Skeletal muscle tissue (tissue), 4 donors: Measurements from ENCODE around the gene PCDHGA5. TPM values are rescaled to one million over a fixed set of nuclear protein-coding genes. Genes with fewer than 3 reads are reported as not detected.

ENCODE experiments used
- H3K27ac ChIP-seq: one replicate; pipeline ENCODE4 v1.7.0; 2013; ENCODE audit warnings: mild to moderate bottlenecking, low read depth, low read length, inconsistent platforms
- H3K27me3 ChIP-seq, 3 donors: one replicate each; pipeline ENCODE4 v1.7.0; 2013; ENCODE audit warnings: low read length in 3 of 3; ENCODE audit not compliant: control insufficient read depth in 3 of 3, insufficient read depth in 3 of 3
- H3K36me3 ChIP-seq, 3 donors: one replicate each; pipeline ENCODE4 v1.7.0; 2013; ENCODE audit warnings: low read length in 3 of 3; ENCODE audit not compliant: control insufficient read depth in 3 of 3, insufficient read depth in 3 of 3
- H3K4me1 ChIP-seq, 3 donors: one replicate each; pipeline ENCODE4 v1.7.0; 2013; ENCODE audit warnings: low read length in 3 of 3, mild to moderate bottlenecking in 3 of 3; ENCODE audit not compliant: control insufficient read depth in 3 of 3, insufficient read depth in 3 of 3
- H3K4me3 ChIP-seq, 3 donors: one replicate each; pipeline ENCODE4 v1.7.0; 2013; ENCODE audit warnings: low read length in 3 of 3
- H3K9ac ChIP-seq, 3 donors: one replicate each; pipeline ENCODE4 v1.7.0; 2013; ENCODE audit warnings: low read length in 3 of 3, mild to moderate bottlenecking in 3 of 3, moderate library complexity in 2 of 3, low read depth in 1 of 3
- H3K9me3 ChIP-seq, 3 donors: one replicate each; pipeline ENCODE4 v1.7.0; 2013; ENCODE audit warnings: low read length in 3 of 3; ENCODE audit not compliant: control insufficient read depth in 3 of 3
- total RNA-seq: library from RNA; depleted of rRNA; stranded (reverse); fragments of >200 nt; gene quantifications from one replicate; pipeline ENCODE4 v1.2.3, GENCODE V29; 2014
- donor health status: Osteomylitis.

Gene PCDHGA5
- total RNA-seq, 1 donor from 2014 or later = 2.1 TPM

DNA sequence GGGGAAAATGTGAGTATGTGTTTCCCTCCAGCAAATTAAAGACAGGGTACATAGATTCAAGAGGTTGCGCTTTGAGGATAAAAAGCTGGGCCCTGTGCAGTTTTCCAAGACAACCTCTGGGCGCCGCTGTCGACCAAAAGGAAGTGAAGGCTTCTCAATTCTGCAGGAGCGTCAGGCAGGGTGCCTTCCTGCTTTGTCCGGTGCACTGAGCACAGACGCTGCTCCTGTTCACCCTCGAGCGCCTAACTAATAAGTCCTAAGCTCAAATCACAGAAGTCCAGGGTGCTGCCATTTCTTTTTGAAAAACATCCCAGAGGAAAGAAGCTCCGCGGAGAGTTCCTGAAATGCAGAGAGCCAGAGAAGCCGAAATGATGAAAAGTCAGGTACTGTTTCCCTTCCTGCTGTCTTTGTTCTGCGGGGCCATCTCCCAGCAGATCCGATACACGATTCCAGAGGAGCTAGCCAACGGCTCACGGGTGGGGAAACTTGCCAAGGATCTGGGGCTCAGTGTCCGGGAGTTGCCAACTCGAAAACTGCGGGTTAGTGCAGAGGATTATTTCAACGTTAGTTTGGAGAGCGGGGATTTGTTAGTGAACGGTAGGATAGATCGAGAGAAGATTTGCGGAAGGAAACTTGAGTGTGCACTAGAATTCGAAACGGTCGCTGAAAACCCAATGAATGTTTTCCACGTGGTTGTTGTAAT is 13.9 kb upstream of the PCDHGA5 start, which contains the start of gene PCDHGB1:
Gene PCDHGB1, plus strand, starts transcription at position 183 of the 703 bp plus-strand sequence. Its CDS starts 162 bp downstream, at position 345.
- H3K36me3 ChIP-seq = peaks cover 0 to 3% (median 2%) of the 10 kb centered on the region in 3 donors
- H3K4me3 ChIP-seq = peak within 1 kb of the TSS; percentile 28 to 37 (median 35)
- peak within 1 kb of the TSS in 1 of 3 donors; percentile 25 for H3K9ac ChIP-seq
- no peak within 1 kb of the TSS for H3K27ac ChIP-seq
- peaks cover 13 to 22% (median 15%) of the 10 kb centered on the region in 3 donors for H3K9me3 ChIP-seq
- peaks cover 0 to 21% (median 9%) of the 10 kb centered on the region in 3 donors for H3K27me3 ChIP-seq
- H3K4me1 ChIP-seq = no peaks in the 10 kb centered on the region

DNA sequence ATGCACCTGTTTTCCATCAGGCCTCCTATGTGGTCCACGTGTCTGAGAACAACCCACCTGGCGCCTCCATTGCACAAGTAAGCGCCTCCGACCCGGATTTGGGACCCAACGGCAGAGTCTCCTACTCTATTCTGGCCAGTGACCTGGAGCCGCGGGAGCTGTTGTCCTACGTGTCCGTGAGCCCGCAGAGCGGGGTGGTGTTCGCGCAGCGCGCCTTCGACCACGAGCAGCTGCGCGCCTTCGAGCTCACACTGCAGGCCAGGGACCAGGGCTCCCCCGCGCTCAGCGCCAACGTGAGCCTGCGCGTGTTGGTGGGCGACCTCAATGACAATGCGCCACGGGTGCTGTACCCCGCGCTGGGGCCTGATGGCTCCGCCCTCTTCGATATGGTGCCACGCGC is 12.4 kb upstream of the PCDHGA5 start:
- no peaks in the 10 kb centered on the region for H3K4me1 ChIP-seq

DNA sequence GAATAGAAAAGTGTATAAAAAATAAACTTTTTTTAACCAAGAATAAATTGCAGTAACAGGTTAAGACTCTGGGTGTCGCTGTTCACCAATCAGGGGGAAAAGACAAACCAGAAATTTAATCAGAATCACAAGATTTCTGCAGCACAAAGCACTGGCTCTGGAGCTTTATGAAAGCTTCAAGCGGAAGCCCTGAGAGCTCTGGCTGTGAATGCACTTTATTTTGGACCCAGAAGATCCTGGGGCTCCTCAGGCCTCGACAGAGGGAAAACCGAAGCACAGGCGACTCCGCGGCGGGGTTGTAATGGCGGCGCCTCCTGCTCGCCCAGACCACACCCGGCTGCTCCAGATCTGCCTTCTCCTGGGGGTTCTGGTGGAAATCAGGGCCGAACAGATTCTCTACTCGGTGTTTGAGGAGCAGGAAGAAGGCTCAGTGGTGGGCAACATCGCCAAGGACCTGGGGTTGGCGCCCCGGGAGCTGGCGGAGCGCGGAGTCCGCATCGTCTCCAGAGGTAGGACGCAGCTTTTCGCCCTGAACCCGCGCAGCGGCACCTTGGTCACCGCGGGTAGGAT is 9.0 kb upstream of the PCDHGA5 start, which contains the start of gene PCDHGA4:
Gene PCDHGA4, plus strand, starts transcription at position 122 of the 570 bp plus-strand sequence. Its CDS starts 87 bp downstream, at position 209.
- Histone ChIP-seq H3K4me1 (peaks cover 0 to 4% (median 0%) of the 10 kb centered on the region in 3 donors), H3K9ac (peak within 1 kb of the TSS in 1 of 3 donors; percentile 42), H3K36me3 (peaks cover 0 to 4% (median 2%) of the 10 kb centered on the region in 3 donors), H3K4me3 (peak within 1 kb of the TSS; percentile 48 to 61 (median 54)), H3K27me3 (peaks cover 0 to 29% (median 18%) of the 10 kb centered on the region in 3 donors), H3K27ac (no peak within 1 kb of the TSS), H3K9me3 (peaks cover 23 to 40% (median 28%) of the 10 kb centered on the region in 3 donors)

More for the DNA sequence above, 12.4 kb upstream of the PCDHGA5 start:
- peaks cover 0 to 21% (median 11%) of the 10 kb centered on the region in 3 donors for H3K27me3 ChIP-seq
- H3K36me3 ChIP-seq = peaks cover 0 to 3% (median 2%) of the 10 kb centered on the region in 3 donors
- no peak overlapping the region for H3K4me3 ChIP-seq
- no peak overlapping the region for H3K9ac ChIP-seq
- no peak overlapping the region for H3K27ac ChIP-seq
- peaks cover 24 to 30% (median 26%) of the 10 kb centered on the region in 3 donors for H3K9me3 ChIP-seq

GRCh38 chr5:141355641-141356040 is 8.3 kb upstream of the PCDHGA5 start:
- peak overlapping the region; percentile 45 to 54 (median 48) for H3K4me3 ChIP-seq
- H3K9me3 ChIP-seq = peaks cover 23 to 39% (median 28%) of the 10 kb centered on the region in 3 donors
- H3K4me1 ChIP-seq = peaks cover 0 to 4% (median 0%) of the 10 kb centered on the region in 3 donors
- H3K27me3 ChIP-seq = peaks cover 0 to 36% (median 16%) of the 10 kb centered on the region in 3 donors
- peaks cover 0 to 4% (median 2%) of the 10 kb centered on the region in 3 donors for H3K36me3 ChIP-seq
- no peak overlapping the region for H3K27ac ChIP-seq
- no peak overlapping the region for H3K9ac ChIP-seq

DNA sequence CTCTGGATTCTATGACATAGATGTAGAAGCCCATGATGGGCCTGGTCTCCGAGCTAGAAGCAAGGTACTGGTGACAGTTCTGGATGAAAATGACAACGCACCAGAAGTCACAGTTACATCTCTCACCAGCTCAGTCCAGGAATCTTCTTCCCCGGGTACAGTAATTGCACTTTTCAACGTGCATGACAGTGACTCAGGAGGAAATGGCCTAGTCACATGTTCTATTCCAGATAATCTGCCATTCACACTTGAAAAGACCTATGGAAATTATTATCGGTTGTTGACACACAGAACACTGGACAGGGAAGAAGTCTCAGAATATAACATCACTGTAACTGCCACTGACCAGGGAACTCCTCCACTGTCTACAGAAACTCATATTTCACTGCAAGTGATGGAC is 7.8 kb upstream of the PCDHGA5 start:
- Histone ChIP-seq H3K36me3 (peaks cover 0 to 2% (median 2%) of the 10 kb centered on the region in 3 donors), H3K27me3 (peaks cover 0 to 36% (median 14%) of the 10 kb centered on the region in 3 donors), H3K4me1 (peaks cover 0 to 4% (median 0%) of the 10 kb centered on the region in 3 donors), H3K27ac (no peak overlapping the region), H3K9me3 (peaks cover 23 to 34% (median 27%) of the 10 kb centered on the region in 3 donors), H3K4me3 (peak overlapping the region in 2 of 3 donors; percentile 21 to 54), H3K9ac (no peak overlapping the region)

DNA sequence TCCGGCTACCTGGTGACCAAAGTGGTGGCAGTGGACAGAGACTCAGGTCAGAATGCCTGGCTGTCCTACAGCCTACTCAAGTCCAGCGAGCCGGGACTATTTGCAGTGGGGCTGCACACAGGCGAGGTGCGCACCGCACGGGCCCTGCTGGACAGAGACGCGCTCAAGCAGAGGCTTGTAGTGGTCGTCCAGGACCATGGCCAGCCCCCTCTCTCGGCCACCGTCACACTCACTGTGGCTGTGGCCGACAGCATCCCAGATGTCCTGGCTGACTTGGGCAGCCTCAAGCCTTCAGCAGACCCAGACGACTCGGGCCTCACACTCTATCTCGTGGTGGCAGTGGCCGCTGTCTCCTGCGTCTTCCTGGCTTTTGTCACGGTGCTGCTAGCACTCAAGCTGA is 7.0 kb upstream of the PCDHGA5 start:
- H3K27ac ChIP-seq = no peak overlapping the region
- H3K36me3 ChIP-seq = peaks cover 0 to 2% (median 0%) of the 10 kb centered on the region in 3 donors
- peak overlapping the region; percentile 21 to 54 (median 41) for H3K4me3 ChIP-seq
- peaks cover 0 to 35% (median 14%) of the 10 kb centered on the region in 3 donors for H3K27me3 ChIP-seq
- no peak overlapping the region for H3K9ac ChIP-seq
- H3K4me1 ChIP-seq = peaks cover 0 to 4% (median 0%) of the 10 kb centered on the region in 3 donors
- peaks cover 18 to 34% (median 25%) of the 10 kb centered on the region in 3 donors for H3K9me3 ChIP-seq

- H3K4me3 ChIP-seq = peak within 1 kb of the TSS; percentile 54 to 72 (median 61)
- peaks cover 7 to 36% (median 15%) of the 10 kb centered on the region in 3 donors for H3K27me3 ChIP-seq
- peaks cover 16 to 39% (median 31%) of the 10 kb centered on the region in 3 donors for H3K9me3 ChIP-seq
- H3K36me3 ChIP-seq = peaks cover 0 to 4% (median 4%) of the 10 kb centered on the region in 3 donors
- H3K4me1 ChIP-seq = peaks cover 0 to 4% (median 0%) of the 10 kb centered on the region in 3 donors
- H3K9ac ChIP-seq = peak within 1 kb of the TSS in 1 of 3 donors; percentile 50
- H3K27ac ChIP-seq = no peak within 1 kb of the TSS
Measured at GRCh38 chr5:141359790-141360426, 4.1 kb upstream of the PCDHGA5 start, which contains the start of gene PCDHGB2. Gene PCDHGB2, plus strand, starts transcription at chr5:141359994. Its CDS starts 142 bp downstream, at chr5:141360136.

- H3K27ac ChIP-seq = no peak overlapping the region
- H3K4me1 ChIP-seq = peaks cover 0 to 4% (median 0%) of the 10 kb centered on the region in 3 donors
- peak overlapping the region in 2 of 3 donors; percentile 48 to 72 for H3K4me3 ChIP-seq
- no peak overlapping the region for H3K9ac ChIP-seq
- H3K36me3 ChIP-seq = peaks cover 0 to 7% (median 4%) of the 10 kb centered on the region in 3 donors
- H3K27me3 ChIP-seq = peaks cover 7 to 38% (median 21%) of the 10 kb centered on the region in 3 donors
- H3K9me3 ChIP-seq = peaks cover 11 to 41% (median 34%) of the 10 kb centered on the region in 3 donors
Measured at GRCh38 chr5:141360685-141361084, 3.3 kb upstream of the PCDHGA5 start.

- peaks cover 12 to 36% (median 16%) of the 10 kb centered on the region in 3 donors for H3K27me3 ChIP-seq
- H3K4me3 ChIP-seq = no peak overlapping the region
- H3K9me3 ChIP-seq = peaks cover 10 to 32% (median 25%) of the 10 kb centered on the region in 3 donors
- no peak overlapping the region for H3K9ac ChIP-seq
- no peaks in the 10 kb centered on the region for H3K4me1 ChIP-seq
- no peak overlapping the region for H3K27ac ChIP-seq
- peaks cover 0 to 10% (median 7%) of the 10 kb centered on the region in 3 donors for H3K36me3 ChIP-seq
Measured at GRCh38 chr5:141362719-141363118, 1.2 kb upstream of the PCDHGA5 start.
